Measurements from ENCODE around the gene PDGFC. TPM values are rescaled to one million over a fixed set of nuclear protein-coding genes. Genes with fewer than 3 reads are reported as not detected.
A peak's percentile ranks its signal among the peaks of the same experiment; 100 is the strongest.

Gene PDGFC
- total RNA-seq, 1 donor from 2014 or later = 70.9 TPM

DNA sequence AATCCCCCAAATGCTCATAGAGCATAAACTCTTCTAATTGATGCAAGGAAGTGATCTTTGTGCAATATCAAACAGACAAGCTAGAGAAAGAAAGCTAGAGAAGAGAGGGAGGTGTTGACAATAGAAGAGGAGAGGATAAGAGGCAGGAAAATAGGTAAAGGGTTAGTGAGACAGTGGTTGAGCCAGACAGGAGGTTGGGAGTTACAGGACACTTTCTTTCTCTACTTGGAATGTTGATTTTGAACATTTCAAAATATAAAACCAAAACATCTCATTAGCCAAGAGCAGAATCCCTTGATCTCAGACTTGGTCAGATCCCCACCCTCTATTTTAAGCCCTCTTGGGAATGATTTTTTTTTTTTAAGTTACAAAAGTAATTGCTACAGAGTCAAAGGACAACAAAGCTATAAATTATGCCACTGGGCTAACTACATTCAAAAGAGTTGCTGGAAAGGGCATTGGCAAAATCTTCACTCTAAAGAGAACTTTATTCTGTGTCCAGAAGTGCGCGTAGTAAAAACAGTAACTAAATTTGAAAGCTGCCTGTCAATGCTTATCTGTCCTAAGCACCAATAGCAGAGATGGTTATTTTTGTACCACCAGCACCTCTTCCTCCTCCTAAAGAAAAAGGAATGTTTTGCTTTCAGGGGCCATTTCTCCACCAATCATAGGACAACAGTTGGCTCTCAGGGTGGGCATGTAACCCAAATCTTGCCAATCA, 133.8 kb downstream of the PDGFC start:
- no peak for DNase-seq (ENCODE audit: low spot score)

DNA sequence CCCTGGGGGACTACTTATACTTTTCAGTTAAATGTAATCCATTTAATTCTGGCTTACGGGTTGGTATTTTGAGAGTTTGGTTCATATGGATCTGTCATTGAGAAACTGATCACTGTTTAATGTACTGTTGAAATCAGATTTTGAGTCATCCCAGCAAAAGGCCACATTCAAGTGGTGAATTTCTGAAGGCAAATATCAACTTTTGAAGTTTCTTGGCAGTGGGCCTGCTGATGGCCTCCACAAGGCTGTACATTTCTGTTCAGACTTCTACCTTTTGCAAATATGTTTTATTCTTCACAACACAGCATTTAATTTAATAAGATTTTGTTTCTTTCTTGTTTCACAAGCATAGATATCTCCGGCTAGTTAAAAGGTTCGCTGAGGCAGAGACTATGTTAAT, 138.7 kb downstream of the PDGFC start:
- TF ChIP-seq, protein P1, sequence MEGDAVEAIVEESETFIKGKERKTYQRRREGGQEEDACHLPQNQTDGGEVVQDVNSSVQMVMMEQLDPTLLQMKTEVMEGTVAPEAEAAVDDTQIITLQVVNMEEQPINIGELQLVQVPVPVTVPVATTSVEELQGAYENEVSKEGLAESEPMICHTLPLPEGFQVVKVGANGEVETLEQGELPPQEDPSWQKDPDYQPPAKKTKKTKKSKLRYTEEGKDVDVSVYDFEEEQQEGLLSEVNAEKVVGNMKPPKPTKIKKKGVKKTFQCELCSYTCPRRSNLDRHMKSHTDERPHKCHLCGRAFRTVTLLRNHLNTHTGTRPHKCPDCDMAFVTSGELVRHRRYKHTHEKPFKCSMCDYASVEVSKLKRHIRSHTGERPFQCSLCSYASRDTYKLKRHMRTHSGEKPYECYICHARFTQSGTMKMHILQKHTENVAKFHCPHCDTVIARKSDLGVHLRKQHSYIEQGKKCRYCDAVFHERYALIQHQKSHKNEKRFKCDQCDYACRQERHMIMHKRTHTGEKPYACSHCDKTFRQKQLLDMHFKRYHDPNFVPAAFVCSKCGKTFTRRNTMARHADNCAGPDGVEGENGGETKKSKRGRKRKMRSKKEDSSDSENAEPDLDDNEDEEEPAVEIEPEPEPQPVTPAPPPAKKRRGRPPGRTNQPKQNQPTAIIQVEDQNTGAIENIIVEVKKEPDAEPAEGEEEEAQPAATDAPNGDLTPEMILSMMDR (IDR thresholded peaks at IDR 0.05) = no peak

More for the DNA sequence above, 133.8 kb downstream of the PDGFC start:
- peaks cover 34% of the 10 kb centered on the region for H3K9me3 Mint-ChIP-seq (ENCODE audit: low read depth)
- no peak overlapping the region for H3K4me3 Mint-ChIP-seq (ENCODE audit: unreplicated experiment)
- no peaks in the 10 kb centered on the region for H3K27me3 Mint-ChIP-seq (ENCODE audit: low read depth)
- H3K27ac Mint-ChIP-seq (ENCODE audit: unreplicated experiment) = peak overlapping the region; percentile 69
- H3K36me3 Mint-ChIP-seq (ENCODE audit: low read depth) = peaks cover 32% of the 10 kb centered on the region
- H3K4me1 Mint-ChIP-seq (ENCODE audit: low read depth) = peaks cover 25% of the 10 kb centered on the region
- TF ChIP-seq, protein P1 (IDR thresholded peaks at IDR 0.05) = no peak

DNA sequence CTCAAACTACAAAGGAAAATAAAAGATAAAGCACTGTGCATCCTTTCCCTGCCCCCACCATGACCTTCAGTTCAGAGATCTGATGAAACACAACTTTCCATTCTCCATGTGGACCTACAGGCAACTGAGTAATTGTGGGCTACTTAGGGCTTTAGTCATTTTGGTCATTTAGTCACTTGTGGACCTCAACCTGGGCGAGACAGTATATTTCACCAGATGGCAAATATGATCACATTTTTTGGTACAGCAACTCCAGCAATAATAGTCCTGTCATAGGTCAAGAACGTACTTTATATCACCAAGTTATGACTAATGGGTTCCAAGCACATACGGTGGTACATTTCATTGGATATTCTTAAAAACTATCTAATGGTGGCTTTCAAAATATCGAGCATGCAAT, 141.2 kb downstream of the PDGFC start:
- Mint-ChIP-seq H3K27me3 (ENCODE audit: low read depth) (no peaks in the 10 kb centered on the region), H3K36me3 (ENCODE audit: low read depth) (peaks cover 2% of the 10 kb centered on the region), H3K27ac (ENCODE audit: unreplicated experiment) (peak overlapping the region; percentile 34), H3K4me3 (ENCODE audit: unreplicated experiment) (no peak overlapping the region), H3K4me1 (ENCODE audit: low read depth) (peaks cover 44% of the 10 kb centered on the region), H3K9me3 (ENCODE audit: low read depth) (peaks cover 3% of the 10 kb centered on the region)
- DNase-seq (ENCODE audit: low spot score) = no peak
- TF ChIP-seq, protein P1 (IDR thresholded peaks at IDR 0.05) = no peak

More for the DNA sequence above, 138.7 kb downstream of the PDGFC start:
- H3K36me3 Mint-ChIP-seq (ENCODE audit: low read depth) = peaks cover 5% of the 10 kb centered on the region
- H3K4me1 Mint-ChIP-seq (ENCODE audit: low read depth) = peaks cover 42% of the 10 kb centered on the region
- DNase-seq (ENCODE audit: low spot score) = no peak
- peak overlapping the region; percentile 22 for H3K27ac Mint-ChIP-seq (ENCODE audit: unreplicated experiment)
- no peak overlapping the region for H3K4me3 Mint-ChIP-seq (ENCODE audit: unreplicated experiment)
- H3K9me3 Mint-ChIP-seq (ENCODE audit: low read depth) = peaks cover 7% of the 10 kb centered on the region
- no peaks in the 10 kb centered on the region for H3K27me3 Mint-ChIP-seq (ENCODE audit: low read depth)

GRCh38 chr4:156829201-156829873, 142.3 kb downstream of the PDGFC start:
- TF ChIP-seq, protein P1 (IDR thresholded peaks at IDR 0.05) = no peak
- Mint-ChIP-seq H3K4me3 (ENCODE audit: unreplicated experiment) (peak overlapping the region; percentile 54), H3K36me3 (ENCODE audit: low read depth) (peaks cover 2% of the 10 kb centered on the region), H3K9me3 (ENCODE audit: low read depth) (peaks cover 3% of the 10 kb centered on the region), H3K27me3 (ENCODE audit: low read depth) (no peaks in the 10 kb centered on the region), H3K27ac (ENCODE audit: unreplicated experiment) (peak overlapping the region; percentile 97), H3K4me1 (ENCODE audit: low read depth) (peaks cover 37% of the 10 kb centered on the region)
- DNase-seq (ENCODE audit: low spot score) = no peak

GRCh38 chr4:156827519-156827918, 144.1 kb downstream of the PDGFC start:
- Mint-ChIP-seq H3K27me3 (ENCODE audit: low read depth) (no peaks in the 10 kb centered on the region), H3K4me3 (ENCODE audit: unreplicated experiment) (no peak overlapping the region), H3K9me3 (ENCODE audit: low read depth) (peaks cover 3% of the 10 kb centered on the region), H3K36me3 (ENCODE audit: low read depth) (peaks cover 3% of the 10 kb centered on the region), H3K27ac (ENCODE audit: unreplicated experiment) (peak overlapping the region; percentile 71), H3K4me1 (ENCODE audit: low read depth) (peaks cover 26% of the 10 kb centered on the region)
- no peak for DNase-seq (ENCODE audit: low spot score)
- TF ChIP-seq, protein P1 (IDR thresholded peaks at IDR 0.05) = no peak
